HUDEP-2 (cell line): Measurements from ENCODE around the gene OR52B6.
"Not testable (repeated sequence)": the region's sequence is repeated elsewhere in the genome, so short reads cannot be mapped to it uniquely, and the experiment has no call there.

Experiments
- DNase-seq, 76 experiments: peaks; one replicate each; lab custom pipeline; 2025; ENCODE audit not compliant: unreplicated experiment in 76 of 76; lab: John Stamatoyannopoulos, UW

OR52B6 gene, protein sequence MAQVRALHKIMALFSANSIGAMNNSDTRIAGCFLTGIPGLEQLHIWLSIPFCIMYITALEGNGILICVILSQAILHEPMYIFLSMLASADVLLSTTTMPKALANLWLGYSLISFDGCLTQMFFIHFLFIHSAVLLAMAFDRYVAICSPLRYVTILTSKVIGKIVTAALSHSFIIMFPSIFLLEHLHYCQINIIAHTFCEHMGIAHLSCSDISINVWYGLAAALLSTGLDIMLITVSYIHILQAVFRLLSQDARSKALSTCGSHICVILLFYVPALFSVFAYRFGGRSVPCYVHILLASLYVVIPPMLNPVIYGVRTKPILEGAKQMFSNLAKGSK

DNA sequence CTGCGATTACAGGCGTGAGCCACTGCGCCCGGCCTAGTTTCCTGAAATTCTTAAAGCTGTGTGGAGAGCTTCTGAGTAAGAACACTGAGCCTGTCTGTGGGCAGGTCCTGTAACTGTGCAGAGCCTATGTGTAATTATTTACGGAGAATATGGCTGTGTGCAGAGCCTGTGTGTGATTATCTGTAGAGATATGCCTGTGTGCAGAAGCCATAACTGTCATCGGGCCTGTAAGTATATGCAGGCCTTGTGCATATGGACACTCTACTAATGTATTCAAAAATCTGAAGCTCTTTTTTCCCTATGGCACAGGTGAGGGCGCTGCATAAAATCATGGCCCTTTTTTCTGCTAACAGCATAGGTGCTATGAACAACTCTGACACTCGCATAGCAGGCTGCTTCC lies at the start of gene OR52B6:
Gene OR52B6, plus strand, starts transcription at position 301 of the 400 bp plus-strand sequence. Its CDS starts 0 bp downstream, at position 301.
- DNase-seq: no peak

DNA sequence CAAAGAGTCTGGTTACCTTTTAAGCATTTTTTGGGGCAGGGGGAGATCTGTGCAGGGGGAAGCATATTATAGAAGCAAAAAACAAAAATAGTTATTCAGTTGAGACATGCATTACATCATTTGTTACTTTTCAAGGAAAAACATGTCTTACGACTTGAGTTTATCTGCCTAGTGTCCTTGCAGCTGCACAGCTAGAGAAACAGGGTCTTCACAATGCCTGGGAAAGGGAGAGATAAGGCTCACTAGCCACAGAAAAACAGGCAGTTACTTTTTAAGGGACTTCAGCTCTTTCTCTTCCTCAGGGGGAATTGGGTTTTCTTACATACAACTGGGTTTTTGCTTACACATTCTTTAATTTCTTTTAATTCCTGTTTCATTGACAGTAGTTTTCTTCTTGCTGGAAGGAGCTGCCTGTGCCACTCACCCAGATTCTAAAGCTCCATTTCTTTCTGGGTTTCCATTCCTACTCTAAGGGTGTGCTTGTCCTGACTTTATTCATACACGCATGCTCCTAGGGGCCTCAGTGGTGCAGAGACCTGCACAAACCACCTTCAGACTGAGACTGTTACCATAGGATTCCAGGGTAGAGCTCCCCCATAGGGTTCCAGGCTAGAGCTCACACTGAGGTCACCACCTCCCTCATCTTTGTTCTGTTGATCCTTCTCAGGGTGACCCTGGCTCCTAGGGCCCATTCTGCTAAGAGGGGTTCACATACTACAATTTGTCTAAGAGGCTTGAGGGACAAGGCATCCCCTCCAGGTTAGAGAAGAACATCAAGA lies 49.4 kb upstream of the OR52B6 start:
- no peak for DNase-seq

DNA sequence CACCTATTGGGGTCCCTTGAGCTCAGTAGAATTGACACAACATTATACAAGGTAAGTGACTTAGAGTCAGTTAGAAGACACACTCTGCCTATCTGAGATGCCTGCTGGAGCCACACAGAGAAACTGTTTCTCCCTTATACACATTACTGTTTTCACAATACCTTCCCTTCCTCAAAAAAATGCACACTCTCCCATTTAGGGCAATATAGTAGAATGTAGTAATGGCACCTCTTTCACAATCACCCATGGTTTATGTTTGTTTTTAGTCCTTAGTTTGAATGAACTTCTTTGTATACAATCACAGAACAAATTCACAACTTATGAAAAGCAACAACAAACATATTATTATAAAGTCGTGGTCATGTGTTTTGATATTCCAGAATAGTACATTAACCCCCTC lies 46.6 kb upstream of the OR52B6 start:
- DNase-seq: no peak

DNA sequence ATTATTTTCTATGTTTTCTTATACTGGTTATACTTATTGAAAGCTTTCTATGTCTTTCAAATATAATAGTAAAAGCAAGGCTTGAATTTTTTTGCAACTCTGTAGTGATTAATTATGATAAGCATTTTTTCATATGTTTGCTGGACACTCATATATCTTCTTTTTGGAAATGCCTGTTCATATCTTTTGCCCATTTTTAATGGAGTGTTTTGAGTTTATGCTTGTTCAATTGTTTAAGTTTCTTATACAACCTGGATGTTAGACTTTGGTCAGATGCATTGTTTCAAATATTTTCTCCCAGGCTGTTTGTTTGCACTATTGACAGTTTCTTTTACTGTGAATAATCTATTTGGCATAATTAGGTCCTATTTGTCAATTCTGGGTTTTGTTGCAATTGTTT lies 44.2 kb upstream of the OR52B6 start:
- DNase-seq: no peak

DNA sequence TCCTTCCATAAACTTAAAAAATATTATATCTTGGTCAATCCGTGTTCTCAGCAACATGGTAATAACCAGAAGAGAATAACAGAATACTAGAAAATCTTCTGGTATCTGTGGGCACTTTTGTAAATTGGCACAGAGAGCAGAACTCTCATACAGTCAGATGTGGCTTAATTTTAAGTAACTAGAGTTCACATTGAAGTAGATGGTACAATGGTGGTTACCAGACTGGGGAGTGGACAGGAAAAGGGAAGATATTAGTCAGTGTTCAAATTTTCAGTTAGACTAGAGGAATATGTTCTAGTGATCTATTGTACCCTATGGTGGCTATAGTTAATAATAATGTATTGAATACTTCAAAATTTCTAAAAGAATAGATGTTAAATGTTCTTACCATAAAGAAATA lies 39.2 kb upstream of the OR52B6 start:
- no peak for DNase-seq

DNA sequence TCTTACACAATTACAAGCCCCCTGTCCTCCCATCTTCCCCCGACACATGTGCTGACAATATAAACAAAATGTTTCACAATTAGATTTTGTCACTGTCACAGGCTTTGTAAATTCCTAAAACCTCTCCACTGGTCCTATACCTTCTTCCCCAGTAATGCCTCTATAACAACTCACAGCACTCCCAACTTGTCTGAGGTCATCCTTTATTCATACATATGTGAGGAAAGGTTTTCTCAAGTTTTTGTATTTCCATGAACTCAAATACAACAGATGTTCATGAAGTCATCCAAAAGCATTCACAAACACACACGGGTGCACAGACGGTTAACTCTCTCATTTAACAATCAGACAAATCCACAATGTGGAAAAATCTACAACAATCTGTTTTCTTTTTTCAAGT lies 34.2 kb upstream of the OR52B6 start:
- no peak for DNase-seq

DNA sequence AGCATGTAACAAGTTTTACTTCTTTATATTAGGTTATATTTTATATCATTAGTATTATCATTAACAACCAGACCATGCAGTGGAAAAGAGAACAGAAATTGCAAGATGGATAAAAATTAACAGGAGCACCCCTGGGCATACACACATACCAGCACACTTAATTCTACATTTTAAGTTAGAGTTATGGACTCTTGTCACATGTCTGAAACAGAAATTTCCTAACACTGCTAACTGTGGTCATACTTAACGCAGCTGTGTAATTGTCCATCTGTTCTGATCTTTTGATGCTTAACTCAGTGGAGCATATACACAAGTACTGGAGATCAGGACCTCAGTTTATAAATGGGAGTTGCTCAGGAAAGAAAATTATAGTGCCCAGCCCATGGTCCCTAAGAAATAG lies 32.7 kb upstream of the OR52B6 start:
- no peak for DNase-seq

DNA sequence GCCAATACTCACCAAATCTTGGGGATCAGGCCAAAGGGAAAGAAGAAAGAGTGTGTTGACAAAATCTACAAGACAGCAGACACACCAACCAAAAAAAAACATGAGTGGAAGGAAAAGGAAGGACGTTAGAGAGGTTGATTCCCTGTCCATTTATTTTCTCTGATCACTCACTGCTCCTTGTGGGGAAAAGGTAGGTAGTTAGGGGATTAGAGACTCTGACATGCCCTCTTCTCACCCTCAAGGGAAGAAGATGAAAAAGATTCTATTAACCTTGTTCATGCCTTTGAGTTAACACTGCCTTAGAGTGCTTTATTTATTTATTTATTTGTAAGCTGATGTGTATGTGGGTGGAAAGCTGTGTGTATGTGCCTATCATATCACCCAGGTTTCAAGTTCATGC lies 32.2 kb upstream of the OR52B6 start, which contains the start of gene OR52H1:
Gene OR52H1, minus strand, starts transcription at position 101 of the 400 bp plus-strand sequence. CDS start 3,035 bp downstream, outside the sequence.
- no peak for DNase-seq

DNA sequence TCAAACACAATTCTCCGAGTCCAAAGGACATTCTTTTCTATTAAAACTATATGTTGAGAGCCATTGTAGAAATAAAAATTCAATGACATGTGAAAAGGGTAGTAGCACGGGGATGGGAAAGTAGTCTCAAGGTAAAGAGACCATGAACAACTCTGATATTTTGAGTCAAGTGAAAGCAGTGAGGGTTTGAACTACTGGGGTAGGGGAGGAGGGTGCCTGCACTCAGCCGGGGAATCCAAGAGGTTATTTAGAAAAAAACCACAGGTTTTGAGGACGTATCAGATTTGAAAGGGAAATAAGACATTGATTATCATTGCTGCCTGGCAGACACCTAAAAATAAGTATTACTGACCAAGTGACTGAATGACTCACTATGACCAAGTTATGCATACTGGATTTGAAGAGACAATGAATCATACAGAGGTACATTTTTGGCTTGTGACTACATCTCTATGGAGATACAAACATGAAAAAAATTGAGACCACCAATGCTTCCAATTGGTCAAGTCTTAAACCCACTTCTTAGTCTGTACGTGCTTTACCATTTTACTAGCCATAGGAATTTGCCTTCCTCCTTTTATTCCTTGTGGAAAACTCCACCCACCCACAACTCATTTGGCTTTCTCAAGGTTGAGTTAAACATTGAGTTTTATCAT lies 30.1 kb upstream of the OR52B6 start:
- no peak for DNase-seq

DNA sequence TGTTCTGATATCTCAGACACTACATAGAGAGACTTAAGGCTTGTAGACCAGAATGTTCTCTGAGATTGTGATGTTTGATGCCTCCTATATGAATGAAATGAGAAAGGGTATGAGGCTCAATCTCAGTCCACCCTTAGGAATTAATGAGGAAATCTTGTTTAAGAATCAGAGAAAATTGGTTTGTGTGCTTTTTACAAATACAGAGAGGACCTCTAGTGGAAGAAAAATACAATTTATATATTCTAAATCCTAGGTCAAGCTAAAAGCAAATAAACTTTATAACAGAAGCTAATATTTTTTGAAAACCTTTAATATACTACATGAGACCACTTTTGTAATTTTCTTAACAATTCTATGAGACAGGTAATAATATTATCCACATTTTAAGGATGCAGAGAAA lies 27.3 kb upstream of the OR52B6 start:
- no peak for DNase-seq

DNA sequence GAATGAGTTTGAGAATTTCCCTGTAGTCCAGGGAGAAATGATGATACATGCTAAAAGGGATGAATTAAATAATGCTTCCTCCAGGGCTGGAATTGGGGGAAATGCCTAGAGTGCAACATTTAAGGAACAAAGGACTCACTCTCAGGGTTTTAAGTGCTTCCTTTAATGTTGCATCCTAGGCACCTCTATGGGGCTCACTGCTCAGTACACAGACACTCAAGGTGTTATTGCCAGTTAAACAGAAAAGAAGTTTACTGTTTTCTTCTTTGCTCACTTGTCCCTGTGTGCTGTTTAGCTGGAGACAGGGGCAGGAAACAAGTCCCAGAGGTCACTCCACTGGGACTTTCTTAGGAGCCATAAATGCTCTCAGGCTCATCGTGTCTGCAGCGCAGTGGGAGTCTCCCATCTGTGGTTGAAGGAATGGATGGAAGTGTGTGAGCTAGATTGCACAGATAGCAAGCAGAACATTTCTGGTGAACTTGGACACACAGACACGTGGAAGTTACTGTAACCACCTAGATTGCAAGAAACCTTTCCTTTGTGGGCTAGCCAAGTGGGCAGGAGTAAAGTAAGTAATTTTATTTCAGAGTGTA lies 24.0 kb upstream of the OR52B6 start:
- no peak for DNase-seq

DNA sequence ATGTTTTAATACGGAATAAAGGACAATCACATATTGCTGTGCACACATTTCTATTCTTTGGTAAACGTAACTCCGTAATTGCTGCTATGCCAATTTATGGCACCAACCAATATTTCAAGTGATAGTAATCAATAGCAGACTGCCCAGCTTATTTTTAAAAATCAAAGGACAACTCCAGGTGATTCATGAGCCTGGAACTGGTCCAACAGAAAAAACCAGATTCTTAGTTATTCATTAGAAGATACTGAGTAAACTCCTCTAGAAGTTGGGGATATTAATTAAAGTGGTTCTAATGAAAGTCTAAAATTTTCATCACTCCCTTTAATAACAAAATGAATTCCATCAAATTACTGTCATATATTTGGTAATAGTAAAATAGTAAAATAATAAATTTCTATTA lies 22.9 kb upstream of the OR52B6 start:
- DNase-seq: no peak

DNA sequence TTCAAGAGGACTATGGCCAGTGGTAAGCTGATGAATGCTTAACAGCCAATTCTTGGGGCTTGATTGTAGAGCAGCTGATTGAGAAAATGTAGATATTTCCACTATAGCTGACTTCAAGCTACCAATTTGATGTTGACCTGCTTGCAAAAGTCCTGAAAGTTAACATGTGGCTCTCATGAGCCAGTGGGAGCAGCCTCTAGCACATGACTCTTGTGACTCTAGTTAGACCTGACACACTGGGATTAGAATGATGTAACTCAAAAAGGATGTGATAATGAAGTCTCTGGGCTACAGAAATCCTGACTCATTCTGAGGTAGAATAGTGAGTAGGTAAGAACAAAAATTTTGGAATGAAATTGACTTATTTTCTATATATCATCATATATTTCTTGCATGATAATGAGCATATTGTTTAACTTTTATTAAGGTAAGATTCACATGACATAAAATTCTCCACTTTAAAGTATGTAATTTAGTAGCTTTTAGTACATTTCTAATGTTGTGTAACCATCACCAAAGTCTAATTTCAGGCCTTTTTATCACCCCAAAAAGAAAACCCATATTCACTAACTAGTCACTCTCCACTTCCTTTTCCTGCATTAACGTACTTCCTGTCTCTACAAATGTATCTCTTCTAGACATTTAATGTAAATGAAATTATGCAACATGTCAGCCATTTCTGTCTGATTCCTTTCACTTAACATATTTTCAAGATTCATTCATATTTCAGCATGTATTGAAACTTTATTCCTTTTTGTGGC lies 16.2 kb upstream of the OR52B6 start:
- no peak for DNase-seq

DNA sequence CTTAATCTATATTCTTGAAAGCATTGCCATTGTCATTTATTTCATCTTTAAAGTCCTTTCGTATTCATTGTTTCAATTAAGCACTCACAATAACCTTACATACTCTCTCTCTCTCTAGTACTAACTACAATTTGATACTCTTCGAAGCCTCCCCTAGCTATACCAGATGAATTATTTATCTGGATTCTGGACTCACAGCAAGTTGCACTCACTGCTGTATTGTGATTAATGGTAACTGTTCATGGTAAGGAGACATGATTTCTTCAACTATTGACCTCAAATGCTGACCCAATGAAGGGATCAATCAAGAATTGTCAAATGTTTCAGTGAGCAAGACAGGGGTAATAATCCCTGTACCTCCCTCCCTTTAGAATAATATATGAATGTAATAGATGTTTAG lies 6.0 kb upstream of the OR52B6 start:
- no peak for DNase-seq

DNA sequence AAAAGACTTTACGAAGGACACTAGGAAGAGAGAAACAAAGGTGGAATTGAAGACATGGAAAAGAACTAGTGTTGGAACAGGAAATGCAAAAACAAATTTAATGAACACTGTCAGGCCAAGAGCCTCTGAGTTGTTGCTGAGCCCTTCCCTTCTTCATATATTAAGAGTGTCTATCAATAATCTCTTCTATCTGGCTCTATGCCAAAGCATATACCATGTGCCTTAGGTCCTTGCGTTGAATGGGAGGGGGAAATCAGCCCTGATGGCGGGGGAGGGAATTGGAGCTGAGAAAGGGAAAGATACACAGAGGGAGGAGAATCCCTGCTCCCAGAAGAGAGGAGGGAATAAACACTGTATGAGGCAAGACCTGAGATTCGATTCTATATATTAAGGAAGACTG lies 5.5 kb upstream of the OR52B6 start:
- no peak for DNase-seq

DNA sequence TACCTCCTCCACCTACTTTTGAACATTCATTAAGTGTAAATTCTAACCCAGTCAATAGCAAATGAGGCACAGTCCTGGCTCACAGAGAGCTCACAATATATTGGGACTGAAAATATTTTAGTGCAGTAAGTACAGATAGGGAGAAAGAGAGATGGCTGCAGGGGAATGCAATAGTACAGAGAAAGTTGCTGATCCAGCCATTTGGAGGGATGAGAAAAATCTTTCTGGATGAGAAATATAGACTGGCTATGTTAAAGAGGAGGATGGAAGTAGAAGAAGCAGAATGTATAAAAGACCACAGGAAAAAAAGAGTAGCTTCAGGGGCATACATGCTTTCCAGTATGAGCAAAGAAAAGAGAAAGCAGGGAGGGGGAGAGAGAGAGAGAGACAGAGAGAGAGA lies 3.6 kb upstream of the OR52B6 start:
- DNase-seq: no peak

DNA sequence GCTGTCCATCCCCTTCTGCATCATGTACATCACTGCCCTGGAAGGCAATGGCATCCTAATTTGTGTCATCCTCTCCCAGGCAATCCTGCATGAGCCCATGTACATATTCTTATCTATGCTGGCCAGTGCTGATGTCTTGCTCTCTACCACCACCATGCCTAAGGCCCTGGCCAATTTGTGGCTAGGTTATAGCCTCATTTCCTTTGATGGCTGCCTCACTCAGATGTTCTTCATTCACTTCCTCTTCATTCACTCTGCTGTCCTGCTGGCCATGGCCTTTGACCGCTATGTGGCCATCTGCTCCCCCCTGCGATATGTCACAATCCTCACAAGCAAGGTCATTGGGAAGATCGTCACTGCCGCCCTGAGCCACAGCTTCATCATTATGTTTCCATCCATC lies 337 bp downstream of the OR52B6 start:
- DNase-seq: no peak

DNA sequence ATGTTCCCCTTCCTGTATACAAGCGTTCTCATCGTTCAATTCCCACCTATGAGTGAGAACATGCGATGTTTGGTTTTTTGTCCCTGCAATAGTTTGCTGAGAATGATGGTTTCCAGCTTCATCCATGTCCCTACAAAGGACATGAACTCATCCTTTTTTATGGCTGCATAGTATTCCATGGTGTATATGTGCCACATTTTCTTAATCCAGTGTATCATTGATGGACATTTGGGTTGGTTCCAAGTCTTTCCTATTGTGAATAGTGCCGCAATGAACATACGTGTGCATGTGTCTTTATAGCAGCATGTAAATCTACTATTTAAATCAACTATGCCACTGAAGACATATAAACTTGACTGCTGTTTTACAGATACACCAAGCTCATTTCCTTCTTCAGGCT lies 3.8 kb downstream of the OR52B6 start:
- not testable (repeated sequence) for DNase-seq

DNA sequence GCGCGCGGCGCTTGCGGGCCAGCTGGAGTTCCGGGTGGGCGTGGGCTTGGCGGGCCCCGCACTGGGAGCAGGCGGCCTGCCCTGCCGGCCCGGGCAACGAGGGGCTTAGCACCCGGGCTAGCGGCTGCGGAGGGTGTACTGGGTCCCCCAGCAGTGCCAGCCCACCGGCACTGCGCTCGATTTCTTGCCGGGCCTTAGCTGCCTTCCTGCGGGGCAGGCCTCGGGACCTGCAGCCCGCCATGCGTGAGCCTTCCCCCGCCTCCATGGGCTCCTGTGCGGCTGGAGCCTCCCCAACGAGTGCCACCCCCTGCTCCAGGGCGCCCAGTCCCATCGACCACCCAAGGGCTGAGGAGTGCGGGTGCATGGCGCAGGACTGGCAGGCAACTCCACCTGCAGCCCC lies 9.2 kb downstream of the OR52B6 start:
- not testable (repeated sequence) for DNase-seq

DNA sequence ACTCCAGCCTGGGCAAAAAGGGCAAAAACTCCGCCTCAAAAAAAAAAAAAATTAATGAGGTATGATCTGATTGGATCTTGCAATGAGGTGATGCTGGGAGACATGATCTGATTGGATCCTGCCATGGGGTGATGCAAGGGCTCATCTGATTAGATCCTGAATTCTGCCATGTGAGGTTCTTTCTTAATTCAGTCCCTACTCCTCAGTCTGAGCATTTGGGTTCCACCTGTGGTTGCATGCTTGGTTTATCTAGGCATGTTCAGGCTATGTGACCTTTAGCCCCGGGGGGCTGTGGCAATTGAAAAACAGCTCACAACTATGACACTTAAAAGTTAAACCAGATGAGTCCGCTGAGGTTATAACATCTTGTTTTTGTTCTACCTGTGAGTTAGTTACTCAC lies 10.9 kb downstream of the OR52B6 start:
- DNase-seq: no peak

DNA sequence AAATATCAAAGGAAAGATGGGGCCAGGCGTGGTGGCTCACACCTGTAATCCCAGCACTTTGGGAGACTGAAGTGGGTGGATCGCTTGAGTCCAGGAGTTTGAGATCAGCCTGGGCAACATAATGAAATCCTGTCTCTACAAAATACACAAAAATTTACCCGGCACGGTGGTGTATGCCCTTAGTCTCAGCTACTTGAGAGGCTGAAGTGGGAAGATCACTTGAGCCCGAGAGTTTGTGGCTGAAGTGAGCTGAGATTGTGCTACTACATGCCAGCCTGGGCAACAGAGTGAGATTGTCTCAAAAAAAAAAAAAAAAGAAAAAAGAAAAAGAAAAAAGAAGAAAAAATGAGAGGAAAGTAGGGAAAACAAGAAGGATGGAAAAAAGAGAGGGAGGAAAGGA lies 11.9 kb downstream of the OR52B6 start:
- no peak for DNase-seq
